HCT116 (cell line): ENCODE measurements around the gene NBEAL2. TPM values are rescaled to one million over a fixed set of nuclear protein-coding genes. Genes with fewer than 3 reads are reported as not detected.

Source experiments
- ATAC-seq: fragments of 200-7000 bp; cut with Tn5 transposase; 2 replicates; pipeline ENCODE4 v1.9.1; 2020; ENCODE audit warnings: mild to moderate bottlenecking, moderate library complexity
- BruUV-seq: library from RNA; stranded (reverse); fragments of 400-500 nt; replicated peaks from 2 replicates; lab custom pipeline; 2021; lab: Mats Ljungman, UMichigan
- CTCF ChIA-PET: fragments of 300-600 bp; sonication (Branson Sonifier 250); formaldehyde crosslinking; loops from one replicate; lab custom pipeline; 2021; ENCODE audit warnings: antibody characterized with exemption; lab: Charles Lee
- POLR2A ChIA-PET: fragments of 300-600, 350-600 bp; sonication (Branson Sonifier 250); formaldehyde crosslinking; loops from one replicate; lab custom pipeline; 2021; ENCODE audit warnings: antibody characterized with exemption; lab: Charles Lee
- RAD21 ChIA-PET, 2 experiments: fragments of 300-600 bp; sonication (Branson Sonifier 250); formaldehyde crosslinking; loops; one replicate each; lab custom pipeline; 2023; ENCODE audit warnings: low total read pairs in 2 of 2; ENCODE audit not compliant: uncharacterized antibody in 2 of 2, unreplicated experiment in 2 of 2, low non-redundant PET in 1 of 2; lab: Charles Lee
- DNase-seq: peaks from one replicate; pipeline ENCODE4 v3.0.0-alpha.2; 2010; ENCODE audit warnings: low read depth, low spot score
- H2AFZ ChIP-seq: fragments of 200-600 bp; shearing (Covaris generic), sonication (generic); 2 replicates; pipeline ENCODE4 v1.6.1; 2017; ENCODE audit warnings: low read depth, mixed run types, mixed read lengths, antibody characterized with exemption, low read length; ENCODE audit not compliant: poor library complexity, severe bottlenecking
- H3K27ac ChIP-seq: 2 replicates; pipeline ENCODE4 v1.5.1; 2012; ENCODE audit warnings: low read depth, low read length
- H3K27me3 ChIP-seq: fragments of 200-600 bp; sonication (generic); 2 replicates; pipeline ENCODE4 v1.6.1; 2016; ENCODE audit warnings: mixed run types, low read length, mixed read lengths; ENCODE audit not compliant: insufficient read depth
- H3K36me3 ChIP-seq, 2 experiments: fragments of 200-500 bp in 1 of 2; fragments of 200-600 bp in 1 of 2; sonication (Bioruptor generic) in 1 of 2; sonication (generic) in 1 of 2; 2 replicates each; pipeline versions ENCODE4 v1.5.1 to v1.6.1; 2014 to 2016; ENCODE audit warnings: low read length in 2 of 2, inconsistent platforms in 1 of 2, mixed read lengths in 1 of 2, mixed run types in 1 of 2; ENCODE audit not compliant: insufficient read depth in 2 of 2, control insufficient read depth in 1 of 2
- H3K4me1 ChIP-seq, 2 experiments: fragments of 200-600 bp in 1 of 2; sonication (generic) in 1 of 2; 2 replicates each; pipeline versions ENCODE4 v1.5.1 to v1.6.1; 2012 to 2017; ENCODE audit warnings: low read length in 2 of 2, inconsistent platforms in 1 of 2, mild to moderate bottlenecking in 1 of 2, mixed read lengths in 1 of 2, mixed run types in 1 of 2, moderate library complexity in 1 of 2; ENCODE audit not compliant: insufficient read depth in 2 of 2, control insufficient read depth in 1 of 2
- H3K4me2 ChIP-seq: fragments of 200-600 bp; sonication (generic); 2 replicates; pipeline ENCODE4 v1.6.1; 2017; ENCODE audit warnings: mixed run types, low read length, mixed read lengths
- H3K4me3 ChIP-seq, 2 experiments: fragments of 200-600 bp in 1 of 2; sonication (generic) in 1 of 2; replicated peaks in 1 of 2; 2 replicates each; pipeline ENCODE4 v1.5.1; 2011 to 2016; ENCODE audit warnings: low read length in 2 of 2, control low read depth in 1 of 2, low read depth in 1 of 2, mild to moderate bottlenecking in 1 of 2, mixed read lengths in 1 of 2, mixed run types in 1 of 2
- H3K79me2 ChIP-seq: fragments of 200-600 bp; sonication (generic); 2 replicates; pipeline ENCODE4 v1.6.1; 2017; ENCODE audit warnings: mild to moderate bottlenecking, mixed run types, low read length, moderate library complexity, mixed read lengths; ENCODE audit not compliant: insufficient read depth
- H3K9ac ChIP-seq: fragments of 200-600 bp; sonication (generic); 2 replicates; pipeline ENCODE4 v1.6.1; 2016; ENCODE audit warnings: low read length, mixed read lengths
- H3K9me2 ChIP-seq: fragments of 200-600 bp; sonication (generic), shearing (Covaris generic); 2 replicates; pipeline ENCODE4 v1.6.1; 2017; ENCODE audit warnings: mixed run types, mild to moderate bottlenecking, moderate library complexity; ENCODE audit not compliant: insufficient read depth
- H3K9me3 ChIP-seq, 2 experiments: fragments of 200-500 bp in 1 of 2; fragments of 200-600 bp in 1 of 2; sonication (Bioruptor generic) in 1 of 2; sonication (generic) in 1 of 2; 2 replicates each; pipeline ENCODE4 v1.6.1; 2014 to 2017; ENCODE audit warnings: low read length in 2 of 2, mixed read lengths in 2 of 2, inconsistent platforms in 1 of 2, low read depth in 1 of 2, mild to moderate bottlenecking in 1 of 2, mixed run types in 1 of 2, moderate library complexity in 1 of 2; ENCODE audit not compliant: control insufficient read depth in 1 of 2, insufficient read depth in 1 of 2
- H4K20me1 ChIP-seq: fragments of 200-600 bp; sonication (generic), shearing (Covaris generic); 2 replicates; pipeline ENCODE4 v1.6.1; 2017; ENCODE audit warnings: mixed run types, mild to moderate bottlenecking, moderate library complexity; ENCODE audit not compliant: insufficient read depth
- ELF1 ChIP-seq: IDR thresholded peaks from 2 replicates; pipeline ENCODE4 v1.6.1; 2012; ENCODE audit warnings: low read depth, borderline replicate concordance
- EZH2 ChIP-seq: fragments of 200-600 bp; sonication (generic); IDR thresholded peaks from 2 replicates; pipeline ENCODE4 v1.6.1; 2017; ENCODE audit warnings: antibody characterized with exemption, mixed run types
- RAD21 ChIP-seq: IDR thresholded peaks from 2 replicates; pipeline ENCODE4 v1.6.1; 2012; ENCODE audit warnings: low read depth, mild to moderate bottlenecking
- intact Hi-C: fragments of 100-400 bp; cut with micrococcal nuclease; formaldehyde crosslinking; loops from 2 replicates; pipeline ENCODE4 v1.10.0; 2022
- total RNA-seq: library from RNA; stranded (reverse); gene quantifications from one replicate; pipeline ENCODE4 v1.2.1, GENCODE V29; 2021; ENCODE audit not compliant: unreplicated experiment
- TF ChIP-seq, protein P1 (sequence below): IDR thresholded peaks from 2 replicates; pipeline ENCODE4 v1.6.1; 2012; ENCODE audit warnings: low read depth

NBEAL2 gene
- total RNA-seq, 1 experiment from 2014 or later = 72.9 TPM

DNA sequence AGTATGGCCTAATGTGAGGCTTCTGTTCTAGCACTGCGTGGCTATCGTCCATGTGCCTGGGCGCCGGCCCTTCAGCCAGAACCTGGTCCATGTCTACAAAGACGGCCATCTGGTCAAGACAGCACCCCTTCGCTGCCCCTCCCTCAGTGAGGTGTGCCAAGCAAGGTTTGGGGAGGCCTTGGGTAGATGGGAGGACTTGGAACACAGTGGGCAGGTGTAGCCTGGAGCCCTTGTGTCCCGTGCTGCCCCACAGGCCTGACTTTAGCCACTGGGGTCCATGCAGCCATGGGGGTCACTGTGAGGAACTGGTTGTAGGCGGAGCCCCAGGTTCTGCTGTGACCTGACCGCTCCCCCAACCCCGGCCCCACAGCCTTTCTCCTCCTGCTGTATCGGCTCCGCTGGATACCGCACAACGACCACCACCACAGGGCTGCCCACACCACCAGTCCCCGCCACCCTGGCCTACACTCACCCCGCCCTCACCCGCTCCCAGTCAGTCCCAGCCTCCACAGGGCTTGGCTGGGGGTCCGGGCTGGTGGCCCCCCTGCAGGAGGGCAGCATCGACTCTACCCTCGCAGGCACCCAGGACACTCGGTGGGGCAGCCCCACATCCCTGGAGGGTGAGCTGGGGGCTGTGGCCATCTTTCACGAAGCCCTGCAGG lies 16.6 kb downstream of the NBEAL2 start:
- no peak for ATAC-seq
- H3K79me2 ChIP-seq = no peaks in the 10 kb centered on the region
- H3K4me2 ChIP-seq = no peak overlapping the region
- H3K4me1 ChIP-seq = peaks cover 0 to 15% of the 10 kb centered on the region in 2 experiments; a peak in 1 of 4 replicates
- no TSS peak for BruUV-seq
- TF ChIP-seq, protein P1, sequence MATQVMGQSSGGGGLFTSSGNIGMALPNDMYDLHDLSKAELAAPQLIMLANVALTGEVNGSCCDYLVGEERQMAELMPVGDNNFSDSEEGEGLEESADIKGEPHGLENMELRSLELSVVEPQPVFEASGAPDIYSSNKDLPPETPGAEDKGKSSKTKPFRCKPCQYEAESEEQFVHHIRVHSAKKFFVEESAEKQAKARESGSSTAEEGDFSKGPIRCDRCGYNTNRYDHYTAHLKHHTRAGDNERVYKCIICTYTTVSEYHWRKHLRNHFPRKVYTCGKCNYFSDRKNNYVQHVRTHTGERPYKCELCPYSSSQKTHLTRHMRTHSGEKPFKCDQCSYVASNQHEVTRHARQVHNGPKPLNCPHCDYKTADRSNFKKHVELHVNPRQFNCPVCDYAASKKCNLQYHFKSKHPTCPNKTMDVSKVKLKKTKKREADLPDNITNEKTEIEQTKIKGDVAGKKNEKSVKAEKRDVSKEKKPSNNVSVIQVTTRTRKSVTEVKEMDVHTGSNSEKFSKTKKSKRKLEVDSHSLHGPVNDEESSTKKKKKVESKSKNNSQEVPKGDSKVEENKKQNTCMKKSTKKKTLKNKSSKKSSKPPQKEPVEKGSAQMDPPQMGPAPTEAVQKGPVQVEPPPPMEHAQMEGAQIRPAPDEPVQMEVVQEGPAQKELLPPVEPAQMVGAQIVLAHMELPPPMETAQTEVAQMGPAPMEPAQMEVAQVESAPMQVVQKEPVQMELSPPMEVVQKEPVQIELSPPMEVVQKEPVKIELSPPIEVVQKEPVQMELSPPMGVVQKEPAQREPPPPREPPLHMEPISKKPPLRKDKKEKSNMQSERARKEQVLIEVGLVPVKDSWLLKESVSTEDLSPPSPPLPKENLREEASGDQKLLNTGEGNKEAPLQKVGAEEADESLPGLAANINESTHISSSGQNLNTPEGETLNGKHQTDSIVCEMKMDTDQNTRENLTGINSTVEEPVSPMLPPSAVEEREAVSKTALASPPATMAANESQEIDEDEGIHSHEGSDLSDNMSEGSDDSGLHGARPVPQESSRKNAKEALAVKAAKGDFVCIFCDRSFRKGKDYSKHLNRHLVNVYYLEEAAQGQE = no peak
- no peak for TF ChIP-seq EZH2
- no peak for TF ChIP-seq ELF1
- TF ChIP-seq RAD21 = no peak
- H3K36me3 ChIP-seq = peaks cover 0 to 7% of the 10 kb centered on the region in 2 experiments; a peak in 2 of 4 replicates
- no peak overlapping the region for H3K9ac ChIP-seq
- H2AFZ ChIP-seq = no peak overlapping the region
- H3K9me3 ChIP-seq = no peaks in the 10 kb centered on the region
- no peaks in the 10 kb centered on the region for H3K27me3 ChIP-seq
- no peak overlapping the region for H3K27ac ChIP-seq
- ChIA-PET CTCF (no interaction called here), RAD21 (no interaction called here), POLR2A (no interaction called here)
- DNase-seq = no peak
- intact Hi-C loops = no loop called here
- H3K9me2 ChIP-seq = no peaks in the 10 kb centered on the region
- no peak overlapping the region for H3K4me3 ChIP-seq
- no peaks in the 10 kb centered on the region for H4K20me1 ChIP-seq
